Activated T-cell treated with anti-CD3 and anti-CD28 coated beads for 1 hour (primary cell): Measurements from ENCODE around the gene UPK2.
A peak's percentile ranks its signal among the peaks of the same experiment; 100 is the strongest.
"Not testable (repeated sequence)": the region's sequence is repeated elsewhere in the genome, so short reads cannot be mapped to it uniquely, and the experiment has no call there.

Experiments
- DNase-seq: peaks from one replicate; pipeline ENCODE4 v3.0.0-alpha.2; 2020; ENCODE audit warnings: low read depth

UPK2 gene

GRCh38 chr11:118988280-118988679, 32.2 kb downstream of the UPK2 start:
- DNase-seq: no peak

GRCh38 chr11:118991486-118992038, 35.5 kb downstream of the UPK2 start:
- not testable (repeated sequence) for DNase-seq

GRCh38 chr11:118996926-118997626, 41.0 kb downstream of the UPK2 start:
- DNase-seq: no peak

GRCh38 chr11:118997627-118998387, 41.7 kb downstream of the UPK2 start, which contains the start of gene CENATAC:
CENATAC (plus strand) TSS chr11:118998138; CDS start chr11:118998198, 60 bp downstream.
- DNase-seq: peak; percentile 95

- no peak for DNase-seq
Observed at GRCh38 chr11:118998388-118998717, 42.3 kb downstream of the UPK2 start.

GRCh38 chr11:118998822-118999221, 42.7 kb downstream of the UPK2 start:
- no peak for DNase-seq

GRCh38 chr11:119000906-119001305, 44.8 kb downstream of the UPK2 start:
- no peak for DNase-seq

GRCh38 chr11:119006656-119007055, 50.6 kb downstream of the UPK2 start:
- DNase-seq: no peak
